Loucy (cell line): ENCODE data around the gene GREB1.

Experiments used
- CTCF ChIP-seq: fragments of 200-600 bp; sonication (generic); conservative IDR thresholded peaks from 2 replicates; pipeline ENCODE4 v1.5.1; 2014; ENCODE audit warnings: mild to moderate bottlenecking, antibody characterized with exemption, low read length
- EZH2phosphoT487 ChIP-seq: fragments of 200-600 bp; IDR thresholded peaks from 2 replicates; pipeline ENCODE4 v1.6.1; 2018; ENCODE audit warnings: antibody characterized with exemption, mild to moderate bottlenecking, moderate library complexity, borderline replicate concordance

GRCh38 chr2:11537951-11538350 is 4.1 kb downstream of the GREB1 start:
- TF ChIP-seq CTCF (no peak), EZH2phosphoT487 (no peak)
